HepG2 (cell line): ENCODE data around the gene SPATA33. TPM values are rescaled to one million over a fixed set of nuclear protein-coding genes. Genes with fewer than 3 reads are reported as not detected.

ENCODE experiments used
- ATAC-seq: fragments of 200-7000 bp; cut with Tn5 transposase; 3 replicates; pipeline ENCODE4 v1.9.1; 2020; ENCODE audit warnings: mild to moderate bottlenecking, moderate library complexity
- BruUV-seq: library from RNA; stranded (reverse); fragments of 400-500 nt; replicated peaks from 2 replicates; lab custom pipeline; 2021; lab: Mats Ljungman, UMichigan
- CTCF ChIA-PET: fragments of 300-600 bp; formaldehyde crosslinking; extraction: SDS; loops from one replicate; lab custom pipeline; 2021; ENCODE audit warnings: low total read pairs, inconsistent platforms, low intra/inter-chr PET ratio; lab: Yijun Ruan, JAX
- POLR2A ChIA-PET: fragments of 350-600 bp; sonication (Branson Sonifier 250); formaldehyde crosslinking; loops from one replicate; lab custom pipeline; 2020; ENCODE audit warnings: antibody characterized with exemption, inconsistent platforms; lab: Yijun Ruan, JAX
- DNase-seq: peaks from one replicate; pipeline ENCODE4 v3.0.0-alpha.2; 2015; ENCODE audit warnings: low spot score
- FAIRE-seq: peaks from 3 replicates; lab custom pipeline; 2011; peaks lifted over from hg19 to GRCh38; lab: Jason Lieb, UNC
- H2AFZ ChIP-seq: one replicate; pipeline ENCODE4 v1.6.1; 2011; ENCODE audit warnings: low read length, inconsistent platforms
- H3K27ac ChIP-seq: fragments of 300-600 bp; 3 replicates; pipeline ENCODE4 v1.8.0; 2011; ENCODE audit warnings: mixed run types, mild to moderate bottlenecking, mixed read lengths, low read length, inconsistent platforms; ENCODE audit not compliant: insufficient read depth; ENCODE audit errors: extremely low read length
- H3K27me3 ChIP-seq, 2 experiments: fragments of 200-600 bp in 1 of 2; 2 replicates in 1 of 2; 3 replicates in 1 of 2; pipeline versions ENCODE4 v1.6.0 to v1.8.0; 2011; ENCODE audit warnings: low read length in 2 of 2, mild to moderate bottlenecking in 2 of 2, moderate library complexity in 2 of 2, inconsistent platforms in 1 of 2; ENCODE audit not compliant: insufficient read depth in 2 of 2, control insufficient read depth in 1 of 2
- H3K36me3 ChIP-seq, 2 experiments: fragments of 200-600 bp in 1 of 2; replicated peaks in 1 of 2; 2 replicates in 1 of 2; 3 replicates in 1 of 2; pipeline versions ENCODE4 v1.5.1 to v1.8.0; 2011; ENCODE audit warnings: low read length in 2 of 2, inconsistent platforms in 1 of 2; ENCODE audit not compliant: insufficient read depth in 2 of 2, control insufficient read depth in 1 of 2
- H3K4me1 ChIP-seq: 2 replicates; pipeline ENCODE4 v1.5.1; 2012; ENCODE audit warnings: low read length, inconsistent platforms; ENCODE audit not compliant: insufficient read depth
- H3K4me2 ChIP-seq: 2 replicates; pipeline ENCODE4 v1.6.0; 2011; ENCODE audit warnings: low read depth, low read length, inconsistent platforms
- H3K4me3 ChIP-seq, 3 experiments: fragments of 200-600 bp in 1 of 3; sonication (generic), shearing (Covaris generic) in 1 of 3; replicated peaks in 1 of 3; 2 replicates each; pipeline ENCODE4 v1.5.1; 2011 to 2016; ENCODE audit warnings: low read length in 3 of 3, inconsistent platforms in 2 of 3, low read depth in 2 of 3, mild to moderate bottlenecking in 2 of 3, control low read depth in 1 of 3, mixed read lengths in 1 of 3; ENCODE audit not compliant: insufficient read depth in 1 of 3
- H3K79me2 ChIP-seq: one replicate; pipeline ENCODE4 v1.6.1; 2011; ENCODE audit warnings: low read length, inconsistent platforms; ENCODE audit not compliant: insufficient read depth
- H3K9ac ChIP-seq: 2 replicates; pipeline ENCODE4 v1.6.0; 2011; ENCODE audit warnings: mild to moderate bottlenecking, low read depth, low read length, inconsistent platforms; ENCODE audit not compliant: insufficient read depth
- H3K9me3 ChIP-seq: 2 replicates; pipeline ENCODE4 v1.5.1; 2012; ENCODE audit warnings: mild to moderate bottlenecking, low read length
- H4K20me1 ChIP-seq: 2 replicates; pipeline ENCODE4 v1.6.0; 2011; ENCODE audit warnings: inconsistent platforms, mild to moderate bottlenecking, low read length, moderate library complexity; ENCODE audit not compliant: insufficient read depth
- KLF16 ChIP-seq, 2 experiments: sonication (generic) in 1 of 2; formaldehyde crosslinking in 1 of 2; IDR thresholded peaks; 2 replicates each; pipeline versions ENCODE4 v1.6.1 to v1.8.0; 2016 to 2023; ENCODE audit warnings: missing genetic modification reagents in 2 of 2, missing compliant biosample characterization in 1 of 2
- PHF5A ChIP-seq: IDR thresholded peaks from one replicate; pipeline ENCODE4 v1.6.1; 2018; ENCODE audit warnings: low read depth, missing genetic modification reagents; ENCODE audit not compliant: unreplicated experiment
- TAF15 ChIP-seq: fragments of 200-400 bp; formaldehyde crosslinking; IDR thresholded peaks from one replicate; pipeline ENCODE4 v1.6.1; 2018; ENCODE audit warnings: mild to moderate bottlenecking, low read depth, low read length; ENCODE audit not compliant: poor library complexity, severe bottlenecking
- ZNF775 ChIP-seq: sonication (generic); formaldehyde crosslinking; IDR thresholded peaks from 2 replicates; pipeline ENCODE4 v1.4.0; 2020; ENCODE audit warnings: missing genetic modification reagents, mild to moderate bottlenecking, moderate library complexity, borderline replicate concordance
- WGBS: methylation state at CpG from one replicate; pipeline ENCODE4 v1.1.6; 2017; ENCODE audit warnings: low lambda C conversion rate; 5-methylcytosine and 5-hydroxymethylcytosine counted together
- in situ Hi-C: cut with HindIII; loops from 2 replicates; pipeline ENCODE4 v1.10.0; 2017; ENCODE audit warnings: low pct_unique_long_range_greater_than_20kb; ENCODE audit not compliant: extremely low pct_ligation_motif_present
- intact Hi-C: fragments of 100-400 bp; cut with micrococcal nuclease; formaldehyde crosslinking; loops from one replicate; pipeline ENCODE4 v1.10.0; 2022; ENCODE audit not compliant: unreplicated experiment
- polyA plus RNA-seq, 8 experiments: library from polyadenylated mRNA; depleted of rRNA in 3 of 8; stranded (reverse) in 7 of 8; unstranded in 1 of 8; fragments of >200 nt; fragmentation: Illumina TruSeq in 4 of 8; extraction: Trizol in 4 of 8; gene quantifications; 2 replicates each; pipeline versions ENCODE4 v1.2.1 to v1.2.3, GENCODE V29; 2011 to 2016; ENCODE audit warnings: low read depth in 4 of 8, missing spikeins in 1 of 8, mixed read lengths in 1 of 8; ENCODE audit not compliant: insufficient read depth in 1 of 8
- total RNA-seq, 5 experiments: library from RNA; depleted of rRNA; stranded (reverse); fragments of >200 nt; fragmentation: Illumina TruSeq; extraction: Trizol; gene quantifications; 2 replicates each; pipeline ENCODE4 v1.2.3, GENCODE V29; 2016; ENCODE audit warnings: low read depth in 1 of 5
- TF ChIP-seq, protein P1 (sequence below): sonication (generic); formaldehyde crosslinking; conservative IDR thresholded peaks from 2 replicates; pipeline ENCODE4 v1.4.0; 2020; ENCODE audit warnings: missing genetic modification reagents
- TF ChIP-seq, protein P2 (sequence below): sonication (generic); formaldehyde crosslinking; IDR thresholded peaks from 2 replicates; pipeline ENCODE4 v1.4.0; 2020; ENCODE audit warnings: missing genetic modification reagents
- TF ChIP-seq, protein P3 (sequence below): sonication (generic); IDR thresholded peaks from 2 replicates; pipeline ENCODE4 v1.6.1; 2016; ENCODE audit warnings: low read depth, borderline replicate concordance

The SPATA33 gene
- total and polyA plus RNA-seq, 2 of the 13 experiments (the other 11 are each of a cell fraction or from before 2014, with no cell fraction given) = 5.7 to 11.0 TPM

DNA sequence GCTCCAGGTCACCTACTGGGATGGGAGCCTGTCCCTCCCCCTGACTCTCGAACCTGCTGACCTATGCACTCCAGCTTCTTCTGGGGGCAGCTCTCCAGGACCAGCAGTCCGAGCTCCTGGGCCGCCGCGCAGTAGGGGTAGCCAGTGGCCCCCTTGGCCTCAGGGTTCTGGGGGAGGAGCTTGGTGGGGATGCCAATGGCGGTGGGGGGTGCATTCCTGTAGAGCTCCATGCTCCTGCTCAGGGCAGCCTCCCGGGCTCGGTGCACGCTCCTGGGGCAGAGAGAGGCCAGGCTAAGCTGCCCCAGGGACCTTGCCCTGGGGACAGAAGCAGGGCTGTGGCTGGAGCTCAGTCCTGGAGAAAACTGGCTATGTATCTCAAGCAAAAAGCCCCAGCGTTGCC, 51.5 kb downstream of the SPATA33 start:
- in situ Hi-C loops = loop anchor here (5.0 kb wide), 1 partner anchor 68 kb away; no protein-coding TSS in a partner anchor
- no peak for FAIRE-seq
- no peaks in the 10 kb centered on the region; a peak in 1 of 5 replicates for H3K36me3 ChIP-seq
- H3K9ac ChIP-seq = no peak overlapping the region
- no peaks in the 10 kb centered on the region for H3K27me3 ChIP-seq
- TF ChIP-seq TAF15 = no peak
- no peak for TF ChIP-seq KLF16 (CRISPR knock-in tag; IDR thresholded peaks at IDR 0.05)
- TF ChIP-seq PHF5A (CRISPR knock-in tag) = no peak
- TF ChIP-seq ZNF775 (CRISPR knock-in tag) = no peak
- TF ChIP-seq, protein P1, sequence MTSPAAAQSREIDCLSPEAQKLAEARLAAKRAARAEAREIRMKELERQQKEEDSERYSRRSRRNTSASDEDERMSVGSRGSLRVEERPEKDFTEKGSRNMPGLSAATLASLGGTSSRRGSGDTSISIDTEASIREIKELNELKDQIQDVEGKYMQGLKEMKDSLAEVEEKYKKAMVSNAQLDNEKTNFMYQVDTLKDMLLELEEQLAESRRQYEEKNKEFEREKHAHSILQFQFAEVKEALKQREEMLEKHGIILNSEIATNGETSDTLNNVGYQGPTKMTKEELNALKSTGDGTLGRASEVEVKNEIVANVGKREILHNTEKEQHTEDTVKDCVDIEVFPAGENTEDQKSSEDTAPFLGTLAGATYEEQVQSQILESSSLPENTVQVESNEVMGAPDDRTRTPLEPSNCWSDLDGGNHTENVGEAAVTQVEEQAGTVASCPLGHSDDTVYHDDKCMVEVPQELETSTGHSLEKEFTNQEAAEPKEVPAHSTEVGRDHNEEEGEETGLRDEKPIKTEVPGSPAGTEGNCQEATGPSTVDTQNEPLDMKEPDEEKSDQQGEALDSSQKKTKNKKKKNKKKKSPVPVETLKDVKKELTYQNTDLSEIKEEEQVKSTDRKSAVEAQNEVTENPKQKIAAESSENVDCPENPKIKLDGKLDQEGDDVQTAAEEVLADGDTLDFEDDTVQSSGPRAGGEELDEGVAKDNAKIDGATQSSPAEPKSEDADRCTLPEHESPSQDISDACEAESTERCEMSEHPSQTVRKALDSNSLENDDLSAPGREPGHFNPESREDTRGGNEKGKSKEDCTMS (CRISPR knock-in tag) = no peak
- TF ChIP-seq, protein P2, sequence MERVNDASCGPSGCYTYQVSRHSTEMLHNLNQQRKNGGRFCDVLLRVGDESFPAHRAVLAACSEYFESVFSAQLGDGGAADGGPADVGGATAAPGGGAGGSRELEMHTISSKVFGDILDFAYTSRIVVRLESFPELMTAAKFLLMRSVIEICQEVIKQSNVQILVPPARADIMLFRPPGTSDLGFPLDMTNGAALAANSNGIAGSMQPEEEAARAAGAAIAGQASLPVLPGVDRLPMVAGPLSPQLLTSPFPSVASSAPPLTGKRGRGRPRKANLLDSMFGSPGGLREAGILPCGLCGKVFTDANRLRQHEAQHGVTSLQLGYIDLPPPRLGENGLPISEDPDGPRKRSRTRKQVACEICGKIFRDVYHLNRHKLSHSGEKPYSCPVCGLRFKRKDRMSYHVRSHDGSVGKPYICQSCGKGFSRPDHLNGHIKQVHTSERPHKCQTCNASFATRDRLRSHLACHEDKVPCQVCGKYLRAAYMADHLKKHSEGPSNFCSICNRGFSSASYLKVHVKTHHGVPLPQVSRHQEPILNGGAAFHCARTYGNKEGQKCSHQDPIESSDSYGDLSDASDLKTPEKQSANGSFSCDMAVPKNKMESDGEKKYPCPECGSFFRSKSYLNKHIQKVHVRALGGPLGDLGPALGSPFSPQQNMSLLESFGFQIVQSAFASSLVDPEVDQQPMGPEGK (CRISPR knock-in tag) = no peak
- TF ChIP-seq, protein P3, sequence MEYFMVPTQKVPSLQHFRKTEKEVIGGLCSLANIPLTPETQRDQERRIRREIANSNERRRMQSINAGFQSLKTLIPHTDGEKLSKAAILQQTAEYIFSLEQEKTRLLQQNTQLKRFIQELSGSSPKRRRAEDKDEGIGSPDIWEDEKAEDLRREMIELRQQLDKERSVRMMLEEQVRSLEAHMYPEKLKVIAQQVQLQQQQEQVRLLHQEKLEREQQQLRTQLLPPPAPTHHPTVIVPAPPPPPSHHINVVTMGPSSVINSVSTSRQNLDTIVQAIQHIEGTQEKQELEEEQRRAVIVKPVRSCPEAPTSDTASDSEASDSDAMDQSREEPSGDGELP = no peak
- no peak for ATAC-seq
- H3K4me1 ChIP-seq = no peaks in the 10 kb centered on the region
- no peak overlapping the region for H3K27ac ChIP-seq
- intact Hi-C loops = loop anchor here (10.0 kb wide), 1 partner anchor 116 kb away; the partner anchor contains the start of gene SPIRE2
- no peak overlapping the region for H2AFZ ChIP-seq
- no peaks in the 10 kb centered on the region for H3K79me2 ChIP-seq
- no peak overlapping the region for H3K4me2 ChIP-seq
- no peaks in the 10 kb centered on the region for H4K20me1 ChIP-seq
- 94% methylated on average over 6 of the region's 10 CpGs for WGBS
- no TSS peak for BruUV-seq
- ChIA-PET POLR2A (no interaction called here), CTCF (no interaction called here)
- no peak overlapping the region for H3K4me3 ChIP-seq
- no peak for DNase-seq
- no peaks in the 10 kb centered on the region for H3K9me3 ChIP-seq
